ENCODE measurements around the gene MPDZ. TPM values are rescaled to one million over a fixed set of nuclear protein-coding genes. Genes with fewer than 3 reads are reported as not detected.

Gene MPDZ
- total and polyA plus RNA-seq, 2 of the 4 experiments (the other 2 are of a cell fraction) = 18.8 to 39.3 TPM

DNA sequence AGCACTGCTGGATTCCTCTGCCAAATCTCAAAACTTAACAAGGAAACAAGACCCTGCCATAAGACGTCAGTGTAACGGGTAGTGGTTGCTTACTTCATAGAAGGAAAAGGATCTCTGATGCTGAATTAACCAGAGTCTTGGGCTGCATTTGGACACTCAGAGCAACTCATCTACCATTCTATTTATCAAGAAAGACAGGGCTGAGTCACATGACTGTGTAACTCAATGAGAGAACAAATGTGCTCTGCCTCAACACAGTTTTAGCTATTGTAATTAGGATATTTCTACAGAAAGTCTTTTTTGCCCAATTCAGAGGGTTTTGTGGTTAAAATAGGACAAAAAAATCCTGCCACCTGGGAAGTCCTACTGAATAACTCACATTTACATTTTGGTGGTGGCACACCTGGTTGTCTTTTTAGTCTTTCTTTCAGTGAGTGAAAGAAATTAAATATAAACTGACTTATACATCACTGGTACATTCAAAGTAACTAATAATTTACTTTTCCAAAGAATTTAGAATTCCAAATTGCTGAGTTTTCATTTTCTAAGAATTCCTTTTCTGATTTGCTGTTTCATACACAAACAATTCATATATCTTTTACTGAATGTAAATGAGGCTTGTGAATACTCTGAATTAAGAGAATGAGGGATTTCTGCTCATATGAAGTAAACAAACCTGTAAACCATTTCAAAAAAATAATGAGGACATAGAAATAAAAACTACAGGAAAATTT is 104.4 kb downstream of the MPDZ start:
- no peak overlapping the region for H3K18ac ChIP-seq (ENCODE audit: low read depth, low read length)
- H4K8ac ChIP-seq (ENCODE audit: low read depth in 2 of 2, low read length in 2 of 2) = no peak overlapping the region
- H3K9ac ChIP-seq (ENCODE audit: low read depth, low read length) = no peak overlapping the region
- no peaks in the 10 kb centered on the region for H4K20me1 ChIP-seq (ENCODE audit: insufficient read depth, low read length)
- no peak overlapping the region for H3K14ac ChIP-seq (replicated peaks; ENCODE audit: low read depth, low read length)
- H2BK15ac ChIP-seq (ENCODE audit: low read depth, low read length) = no peak overlapping the region
- no peak overlapping the region for H3K4ac ChIP-seq (ENCODE audit: low read depth, low read length)
- no peaks in the 10 kb centered on the region for H3K9me1 ChIP-seq (ENCODE audit: insufficient read depth, low read length)
- H3K9me3 ChIP-seq (ENCODE audit: control insufficient read depth, insufficient read depth, low read length) = no peaks in the 10 kb centered on the region
- no TSS peak for BruUV-seq (replicated peaks)
- 0 out of 4 replicates have a peak, but pooled peaks cover 0 to 2% of the 10 kb centered on the region in 2 experiments for H3K79me1 ChIP-seq (ENCODE audit: low read depth in 1 of 2, low read length in 2 of 2)
- H2BK5ac ChIP-seq (ENCODE audit: low read depth, low read length, poor library complexity, severe bottlenecking) = no peak overlapping the region
- H2BK20ac ChIP-seq (ENCODE audit: low read depth, low read length) = no peak overlapping the region
- intact Hi-C loops (cut with micrococcal nuclease) = no loop called here
- no peaks in the 10 kb centered on the region for H3K4me1 ChIP-seq (ENCODE audit: control insufficient read depth, insufficient read depth, low read length)
- H4K5ac ChIP-seq (ENCODE audit: low read depth, low read length) = no peak overlapping the region
- ChIA-PET POLR2A (ENCODE audit: unreplicated experiment) (no interaction called here), CTCF (no interaction called here)
- no peak overlapping the region for H3K4me3 ChIP-seq (ENCODE audit: insufficient read depth, low read depth, low read length)
- no peak for DNase-seq
- no peak overlapping the region for H3K23ac ChIP-seq (ENCODE audit: low read depth, low read length)
- TF ChIP-seq CHD1 (IDR thresholded peaks at IDR 0.05; ENCODE audit: low read depth, low read length) = no peak
- TF ChIP-seq MAFK (IDR thresholded peaks at IDR 0.05; ENCODE audit: low read depth, low read length) = peak; percentile 42
- H2AK5ac ChIP-seq (ENCODE audit: low read depth, low read length) = no peak overlapping the region
- H2BK120ac ChIP-seq (ENCODE audit: low read depth, low read length) = no peak overlapping the region
- no CpG with 5 or more reads among the region's 2 CpGs for WGBS, 2 experiments (ENCODE audit: extremely low coverage in 2 of 2, insufficient read length in 1 of 2)
- H2AK9ac ChIP-seq (replicated peaks; ENCODE audit: low read depth, low read length, poor library complexity) = no peak overlapping the region
- no peak overlapping the region for H2AFZ ChIP-seq (replicated peaks; ENCODE audit: low read length, poor library complexity)
- H4K91ac ChIP-seq (ENCODE audit: insufficient read depth, low read depth, low read length) = no peak overlapping the region
- H3K27me3 ChIP-seq (ENCODE audit: control insufficient read depth, insufficient read depth, low read length) = no peaks in the 10 kb centered on the region
- H3K27ac ChIP-seq (ENCODE audit: insufficient read depth, low read length) = no peak overlapping the region
- H3K56ac ChIP-seq (ENCODE audit: extremely low read depth, insufficient read depth, low read length) = no peak overlapping the region
- no peak for ATAC-seq (ENCODE audit: low read depth)
- dilution Hi-C loops (cut with HindIII; ENCODE audit: low sequenced_read_pairs, unreplicated experiment) = no loop called here
- H3K4me2 ChIP-seq (ENCODE audit: low read depth, low read length) = no peak overlapping the region
- peaks cover 4% of the 10 kb centered on the region; the same call in 1 of the 2 replicates for H3K36me3 ChIP-seq (ENCODE audit: control insufficient read depth, insufficient read depth, low read length)
- in situ Hi-C loops (cut with MboI; ENCODE audit: low sequenced_read_pairs) = no loop called here
